HL-60 (cell line): ENCODE data around the gene TTC39B.

Source experiments
- GABPA ChIP-seq: IDR thresholded peaks from 2 replicates; pipeline ENCODE4 v1.6.1; 2012; ENCODE audit warnings: low read depth
- POLR2AphosphoS5 ChIP-seq: IDR thresholded peaks from 2 replicates; pipeline ENCODE4 v1.6.1; 2012; ENCODE audit warnings: low read depth
- REST ChIP-seq: IDR thresholded peaks from 2 replicates; pipeline ENCODE4 v1.6.1; 2012; ENCODE audit warnings: low read depth; ENCODE audit not compliant: insufficient replicate concordance
- SPI1 ChIP-seq: IDR thresholded peaks from 2 replicates; pipeline ENCODE4 v1.6.1; 2012; ENCODE audit warnings: low read depth, mild to moderate bottlenecking, borderline replicate concordance
- TF ChIP-seq, protein P1 (sequence below): IDR thresholded peaks from one replicate; pipeline ENCODE4 v1.5.1; 2011; ENCODE audit warnings: low read length, control low read depth, inconsistent platforms; ENCODE audit not compliant: insufficient read depth

DNA sequence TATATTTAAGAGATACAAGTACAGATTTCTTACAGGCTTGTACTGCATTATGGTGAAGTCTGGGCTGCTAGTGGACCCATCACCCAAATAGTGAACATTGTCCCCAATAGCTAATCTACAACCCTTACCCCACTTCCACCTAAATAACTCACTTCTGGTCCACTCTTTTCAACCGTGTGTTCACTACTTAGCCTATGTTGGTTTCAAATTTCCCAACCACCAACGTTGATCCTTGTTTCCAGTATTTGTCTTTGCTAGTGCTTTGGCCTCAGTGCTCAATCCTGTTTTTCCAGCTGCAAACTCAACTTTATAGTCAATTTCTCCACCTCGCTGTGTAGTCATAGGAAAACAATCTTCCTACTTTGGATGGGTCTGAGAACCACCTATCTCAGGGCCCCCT lies 45.3 kb upstream of the TTC39B start:
- TF ChIP-seq, protein P1, sequence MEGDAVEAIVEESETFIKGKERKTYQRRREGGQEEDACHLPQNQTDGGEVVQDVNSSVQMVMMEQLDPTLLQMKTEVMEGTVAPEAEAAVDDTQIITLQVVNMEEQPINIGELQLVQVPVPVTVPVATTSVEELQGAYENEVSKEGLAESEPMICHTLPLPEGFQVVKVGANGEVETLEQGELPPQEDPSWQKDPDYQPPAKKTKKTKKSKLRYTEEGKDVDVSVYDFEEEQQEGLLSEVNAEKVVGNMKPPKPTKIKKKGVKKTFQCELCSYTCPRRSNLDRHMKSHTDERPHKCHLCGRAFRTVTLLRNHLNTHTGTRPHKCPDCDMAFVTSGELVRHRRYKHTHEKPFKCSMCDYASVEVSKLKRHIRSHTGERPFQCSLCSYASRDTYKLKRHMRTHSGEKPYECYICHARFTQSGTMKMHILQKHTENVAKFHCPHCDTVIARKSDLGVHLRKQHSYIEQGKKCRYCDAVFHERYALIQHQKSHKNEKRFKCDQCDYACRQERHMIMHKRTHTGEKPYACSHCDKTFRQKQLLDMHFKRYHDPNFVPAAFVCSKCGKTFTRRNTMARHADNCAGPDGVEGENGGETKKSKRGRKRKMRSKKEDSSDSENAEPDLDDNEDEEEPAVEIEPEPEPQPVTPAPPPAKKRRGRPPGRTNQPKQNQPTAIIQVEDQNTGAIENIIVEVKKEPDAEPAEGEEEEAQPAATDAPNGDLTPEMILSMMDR, result no peak
- no peak for TF ChIP-seq REST
- no peak for TF ChIP-seq SPI1
- TF ChIP-seq POLR2AphosphoS5, result no peak
- TF ChIP-seq GABPA, result no peak
